BLaER1 (cell line): ENCODE results near the gene MFAP5.
A peak's percentile ranks its signal among the peaks of the same experiment; 100 is the strongest.

Source experiments
- H3K27ac ChIP-seq: shearing (Covaris generic); formaldehyde crosslinking; 2 replicates; pipeline ENCODE4 v1.8.1; 2022
- H3K27me3 ChIP-seq: shearing (Covaris generic); formaldehyde crosslinking; 2 replicates; pipeline ENCODE4 v1.8.1; 2022
- H3K36me3 ChIP-seq: shearing (Covaris generic); formaldehyde crosslinking; 2 replicates; pipeline ENCODE4 v1.8.1; 2022
- H3K4me1 ChIP-seq: shearing (Covaris generic); formaldehyde crosslinking; 2 replicates; pipeline ENCODE4 v1.8.1; 2022
- H3K4me2 ChIP-seq: shearing (Covaris generic); formaldehyde crosslinking; 2 replicates; pipeline ENCODE4 v1.8.1; 2022
- H3K4me3 ChIP-seq: shearing (Covaris generic); formaldehyde crosslinking; 2 replicates; pipeline ENCODE4 v1.8.1; 2022
- H3K9ac ChIP-seq: shearing (Covaris generic); formaldehyde crosslinking; 2 replicates; pipeline ENCODE4 v1.8.1; 2022
- H3K9me3 ChIP-seq: shearing (Covaris generic); formaldehyde crosslinking; 2 replicates; pipeline ENCODE4 v1.8.1; 2022
- H4K20me1 ChIP-seq: shearing (Covaris generic); formaldehyde crosslinking; 2 replicates; pipeline ENCODE4 v1.8.1; 2022
- Cebpa-rat ChIP-seq: shearing (Covaris generic); IDR thresholded peaks from 2 replicates; pipeline ENCODE4 v1.8.1; 2022

Gene MFAP5

DNA sequence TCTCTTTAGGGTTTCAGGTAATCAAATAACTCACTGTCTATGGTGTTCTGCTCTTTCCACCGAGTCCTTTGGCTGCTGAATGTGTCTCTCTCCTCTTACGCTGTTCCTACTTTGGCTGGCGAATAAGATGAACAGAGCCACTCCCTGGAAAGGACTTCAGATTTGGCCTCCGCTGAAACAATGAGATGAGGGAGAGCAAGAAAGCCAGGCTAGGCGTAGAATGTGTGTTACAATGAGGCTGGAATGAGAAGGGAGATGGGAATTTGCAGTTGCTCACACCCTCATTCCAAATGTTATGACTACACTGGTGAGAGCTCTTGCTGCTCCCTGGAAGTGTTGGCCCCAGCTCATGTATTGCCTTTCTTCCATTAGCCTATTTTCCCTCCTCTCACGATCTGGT, at the start of gene MFAP5:
TSS of gene MFAP5 (minus strand) at position 234 of the 400 bp plus-strand sequence. CDS start 722 bp downstream, outside the sequence.
- no peak within 1 kb of the TSS for H3K9ac ChIP-seq
- no peak within 1 kb of the TSS for H3K4me3 ChIP-seq
- H3K4me2 ChIP-seq = no peak within 1 kb of the TSS
- H3K27ac ChIP-seq = no peak within 1 kb of the TSS
- no peaks in the 10 kb centered on the region for H3K27me3 ChIP-seq
- no peaks in the 10 kb centered on the region for H3K9me3 ChIP-seq
- TF ChIP-seq Cebpa-rat = no peak
- H4K20me1 ChIP-seq = no peaks in the 10 kb centered on the region
- peaks cover 6% of the 10 kb centered on the region for H3K4me1 ChIP-seq
- H3K36me3 ChIP-seq = no peaks in the 10 kb centered on the region

GRCh38 chr12:8709124-8709830, 46.7 kb upstream of the MFAP5 start:
- H3K9ac ChIP-seq = no peak overlapping the region
- peak overlapping the region; percentile 92 for H3K4me2 ChIP-seq
- H3K4me1 ChIP-seq = peaks cover 62% of the 10 kb centered on the region
- H3K36me3 ChIP-seq = peaks cover 27% of the 10 kb centered on the region
- no peak for TF ChIP-seq Cebpa-rat
- peak overlapping the region; percentile 20; the same call in 1 of the 2 replicates for H3K27ac ChIP-seq
- peak overlapping the region; percentile 50 for H3K4me3 ChIP-seq
- no peaks in the 10 kb centered on the region for H3K9me3 ChIP-seq
- H4K20me1 ChIP-seq = peaks cover 99% of the 10 kb centered on the region
- no peaks in the 10 kb centered on the region for H3K27me3 ChIP-seq

GRCh38 chr12:8702159-8702558, 39.5 kb upstream of the MFAP5 start:
- Histone ChIP-seq H3K36me3 (peaks cover 20% of the 10 kb centered on the region), H3K27me3 (no peaks in the 10 kb centered on the region), H3K9me3 (no peaks in the 10 kb centered on the region), H3K9ac (no peak overlapping the region), H4K20me1 (peaks cover 88% of the 10 kb centered on the region), H3K4me2 (no peak overlapping the region), H3K27ac (no peak overlapping the region), H3K4me1 (peaks cover 33% of the 10 kb centered on the region), H3K4me3 (no peak overlapping the region)
- TF ChIP-seq Cebpa-rat = no peak

GRCh38 chr12:8701046-8701660, 38.5 kb upstream of the MFAP5 start:
- peak overlapping the region; percentile 92 for H3K4me2 ChIP-seq
- H3K9ac ChIP-seq = 0 out of 2 replicates have a peak overlapping the region, but pooled peaks have one; percentile 40
- peaks cover 40% of the 10 kb centered on the region for H3K4me1 ChIP-seq
- no peak for TF ChIP-seq Cebpa-rat
- no peak overlapping the region for H3K27ac ChIP-seq
- peaks cover 78% of the 10 kb centered on the region for H4K20me1 ChIP-seq
- H3K27me3 ChIP-seq = no peaks in the 10 kb centered on the region
- H3K9me3 ChIP-seq = no peaks in the 10 kb centered on the region
- H3K4me3 ChIP-seq = no peak overlapping the region
- H3K36me3 ChIP-seq = peaks cover 15% of the 10 kb centered on the region; the same call in 1 of the 2 replicates

DNA sequence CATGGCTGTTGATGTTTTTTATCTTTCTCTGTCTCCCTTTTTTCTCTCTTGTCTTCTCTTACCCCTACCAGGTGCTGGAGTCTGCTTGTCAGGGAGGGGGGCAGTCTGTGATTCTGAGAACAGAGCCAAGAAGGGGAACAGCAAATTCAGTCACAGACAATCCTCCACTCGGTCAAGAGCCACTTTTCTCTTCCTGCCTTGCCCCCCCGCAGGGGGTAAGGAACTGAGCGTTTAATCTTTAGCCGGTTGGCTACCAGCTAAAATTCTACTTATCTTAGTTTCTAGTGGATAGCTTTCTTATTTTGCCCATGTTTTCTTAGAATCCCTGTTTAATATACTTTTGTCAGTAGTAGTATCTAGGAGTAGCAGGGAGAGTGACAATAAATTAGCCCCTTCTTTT, 37.1 kb upstream of the MFAP5 start:
- H4K20me1 ChIP-seq = peaks cover 64% of the 10 kb centered on the region
- H3K36me3 ChIP-seq = peaks cover 15% of the 10 kb centered on the region; the same call in 1 of the 2 replicates
- H3K27me3 ChIP-seq = no peaks in the 10 kb centered on the region
- no peaks in the 10 kb centered on the region for H3K9me3 ChIP-seq
- 0 out of 2 replicates have a peak overlapping the region, but pooled peaks have one; percentile 40 for H3K9ac ChIP-seq
- H3K4me3 ChIP-seq = peak overlapping the region; percentile 26; the same call in 1 of the 2 replicates
- TF ChIP-seq Cebpa-rat = no peak
- peak overlapping the region; percentile 92 for H3K4me2 ChIP-seq
- peaks cover 53% of the 10 kb centered on the region for H3K4me1 ChIP-seq
- H3K27ac ChIP-seq = no peak overlapping the region

DNA sequence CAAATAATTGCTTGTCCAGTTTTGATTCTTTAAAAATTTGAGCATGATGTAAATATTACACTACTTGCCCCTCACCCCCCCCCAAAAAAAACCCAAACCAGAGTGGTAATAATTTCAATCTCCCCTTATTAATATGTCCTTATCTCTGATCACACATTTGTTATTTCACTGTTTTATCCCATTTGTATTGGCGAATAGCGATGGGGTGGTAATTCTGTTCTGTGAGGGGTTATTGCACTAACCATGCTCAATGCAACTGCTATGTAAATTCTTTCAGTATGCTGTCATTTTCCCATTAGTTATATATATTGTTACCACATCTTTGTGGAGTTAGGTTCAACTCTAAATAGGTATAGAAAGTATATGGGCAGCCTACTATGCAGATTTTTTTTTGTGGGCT, 36.3 kb upstream of the MFAP5 start:
- H3K4me1 ChIP-seq = peaks cover 61% of the 10 kb centered on the region
- no peaks in the 10 kb centered on the region for H3K27me3 ChIP-seq
- peaks cover 15% of the 10 kb centered on the region; the same call in 1 of the 2 replicates for H3K36me3 ChIP-seq

DNA sequence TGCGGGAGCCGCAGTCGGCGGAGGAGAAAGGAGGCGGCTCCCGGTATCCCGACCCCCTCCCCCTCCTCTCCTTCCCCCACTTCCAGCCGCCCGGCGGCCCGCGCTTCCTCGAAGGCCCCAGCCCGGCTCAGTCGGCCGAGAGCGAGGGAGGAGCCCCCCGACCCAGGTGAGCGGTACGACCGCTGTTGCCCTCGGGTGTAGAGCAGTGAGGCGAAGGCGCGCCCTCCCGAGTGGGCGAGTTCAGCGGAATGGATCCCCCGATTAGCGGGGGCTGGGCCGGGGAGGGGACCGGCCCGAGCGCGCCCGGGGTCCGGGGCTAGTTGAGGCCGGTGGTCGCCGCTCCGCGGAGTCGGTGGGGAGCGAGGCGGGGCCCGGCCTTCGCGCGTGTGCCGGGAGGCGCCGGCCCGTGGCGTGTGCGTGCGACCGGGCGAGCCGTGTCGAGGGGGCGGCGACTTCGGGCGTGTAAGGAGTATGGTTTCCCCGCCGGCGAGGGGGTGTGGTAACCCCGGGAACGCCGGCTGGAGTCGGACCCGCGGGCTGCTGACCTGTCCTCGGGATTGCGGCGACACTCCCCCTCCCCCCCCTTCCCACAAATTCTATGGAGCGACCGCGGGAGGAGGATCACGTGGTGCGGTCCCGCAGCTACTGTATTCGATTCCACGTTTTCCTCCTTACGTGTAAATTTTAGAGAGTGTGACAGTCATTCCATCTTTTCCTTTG, 35.7 kb upstream of the MFAP5 start:
- peak overlapping the region; percentile 92 for H3K4me2 ChIP-seq
- no peak for TF ChIP-seq Cebpa-rat
- peak overlapping the region; percentile 94 for H3K27ac ChIP-seq
- H3K9me3 ChIP-seq = no peaks in the 10 kb centered on the region
- peaks cover 12% of the 10 kb centered on the region; the same call in 1 of the 2 replicates for H3K36me3 ChIP-seq
- peak overlapping the region; percentile 93 for H3K9ac ChIP-seq
- no peaks in the 10 kb centered on the region for H3K27me3 ChIP-seq
- peak overlapping the region; percentile 96 for H3K4me3 ChIP-seq
- peaks cover 49% of the 10 kb centered on the region for H4K20me1 ChIP-seq
- H3K4me1 ChIP-seq = peaks cover 67% of the 10 kb centered on the region

More for the DNA sequence above, 36.3 kb upstream of the MFAP5 start:
- peaks cover 55% of the 10 kb centered on the region for H4K20me1 ChIP-seq
- peak overlapping the region; percentile 94; the same call in 1 of the 2 replicates for H3K27ac ChIP-seq
- H3K9ac ChIP-seq = peak overlapping the region; percentile 93
- peak overlapping the region; percentile 92 for H3K4me2 ChIP-seq
- no peak for TF ChIP-seq Cebpa-rat
- peak overlapping the region; percentile 96 for H3K4me3 ChIP-seq
- no peaks in the 10 kb centered on the region for H3K9me3 ChIP-seq

DNA sequence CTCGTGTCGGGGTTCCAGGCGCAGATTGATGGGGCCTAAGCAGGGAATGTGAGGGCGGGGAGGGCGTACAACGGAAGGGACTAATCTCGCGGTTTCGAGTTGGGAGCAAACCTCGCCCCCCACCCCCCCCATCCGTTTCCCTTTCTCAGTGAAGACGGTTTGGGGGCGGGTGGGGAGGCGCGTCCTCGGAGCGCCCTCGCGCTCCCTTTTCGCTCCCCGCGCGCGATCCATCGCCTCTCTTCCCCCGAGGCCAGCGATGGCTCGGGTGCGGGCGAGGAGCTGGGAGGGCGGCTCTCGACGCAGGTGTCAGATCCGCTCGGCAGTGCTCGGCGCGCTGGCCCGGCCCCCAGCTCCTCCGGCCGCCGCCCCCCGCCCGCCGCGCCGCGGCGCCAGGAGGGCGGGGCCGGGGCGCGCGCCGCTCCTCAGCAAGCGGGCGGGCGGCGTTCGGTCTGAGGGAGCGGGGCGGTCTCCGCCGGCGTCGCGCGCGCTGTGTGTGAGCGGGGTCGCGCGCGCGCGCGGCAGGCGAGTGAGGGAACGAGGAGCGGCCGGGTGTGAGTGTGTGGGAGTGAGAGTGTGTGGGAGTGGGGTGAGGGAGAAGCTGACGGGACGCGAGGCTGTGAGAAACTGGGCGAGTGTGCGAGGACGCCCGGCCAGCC, 35.0 kb upstream of the MFAP5 start, which contains the start of gene RIMKLB:
TSS of gene RIMKLB (plus strand) at position 516 of the 656 bp plus-strand sequence. CDS start 15,876 bp downstream, outside the sequence.
- peak within 1 kb of the TSS; percentile 96 for H3K4me3 ChIP-seq
- H3K27me3 ChIP-seq = no peaks in the 10 kb centered on the region
- H3K9me3 ChIP-seq = no peaks in the 10 kb centered on the region
- H3K4me1 ChIP-seq = peaks cover 74% of the 10 kb centered on the region
- TF ChIP-seq Cebpa-rat = no peak
- peak within 1 kb of the TSS; percentile 93 for H3K9ac ChIP-seq
- H4K20me1 ChIP-seq = peaks cover 43% of the 10 kb centered on the region
- peak within 1 kb of the TSS; percentile 92 for H3K4me2 ChIP-seq
- H3K36me3 ChIP-seq = peaks cover 9% of the 10 kb centered on the region; the same call in 1 of the 2 replicates
- H3K27ac ChIP-seq = peak within 1 kb of the TSS; percentile 94

DNA sequence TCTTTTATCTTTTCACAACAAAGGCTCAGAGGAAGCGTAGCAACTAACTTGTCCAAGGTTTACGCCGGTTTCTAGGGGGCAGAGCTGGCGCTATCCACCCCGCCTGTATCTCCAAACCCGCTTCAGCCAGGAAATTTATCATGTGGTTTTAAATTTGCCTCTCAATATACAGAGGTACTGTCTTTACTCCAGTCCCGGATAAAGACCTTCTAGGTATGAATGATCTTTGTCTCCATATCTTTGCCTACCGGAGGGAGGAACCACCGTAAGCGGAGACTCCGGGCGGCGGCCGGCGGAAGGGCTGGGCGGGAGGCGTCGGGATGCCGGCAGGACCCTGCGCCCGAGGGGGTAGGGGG, 34.5 kb upstream of the MFAP5 start:
- Histone ChIP-seq H4K20me1 (peaks cover 37% of the 10 kb centered on the region), H3K4me2 (peak overlapping the region; percentile 92), H3K36me3 (peaks cover 9% of the 10 kb centered on the region; the same call in 1 of the 2 replicates), H3K9me3 (no peaks in the 10 kb centered on the region), H3K4me3 (peak overlapping the region; percentile 96), H3K9ac (peak overlapping the region; percentile 93), H3K4me1 (peaks cover 79% of the 10 kb centered on the region), H3K27ac (peak overlapping the region; percentile 94), H3K27me3 (no peaks in the 10 kb centered on the region)
- no peak for TF ChIP-seq Cebpa-rat
